Measurements from ENCODE around the gene PRPF6. TPM values are rescaled to one million over a fixed set of nuclear protein-coding genes. Genes with fewer than 3 reads are reported as not detected.

Gene PRPF6
- total RNA-seq, 4 donors from 2014 or later = 70.7 to 93.0 (median 83.9) TPM

DNA sequence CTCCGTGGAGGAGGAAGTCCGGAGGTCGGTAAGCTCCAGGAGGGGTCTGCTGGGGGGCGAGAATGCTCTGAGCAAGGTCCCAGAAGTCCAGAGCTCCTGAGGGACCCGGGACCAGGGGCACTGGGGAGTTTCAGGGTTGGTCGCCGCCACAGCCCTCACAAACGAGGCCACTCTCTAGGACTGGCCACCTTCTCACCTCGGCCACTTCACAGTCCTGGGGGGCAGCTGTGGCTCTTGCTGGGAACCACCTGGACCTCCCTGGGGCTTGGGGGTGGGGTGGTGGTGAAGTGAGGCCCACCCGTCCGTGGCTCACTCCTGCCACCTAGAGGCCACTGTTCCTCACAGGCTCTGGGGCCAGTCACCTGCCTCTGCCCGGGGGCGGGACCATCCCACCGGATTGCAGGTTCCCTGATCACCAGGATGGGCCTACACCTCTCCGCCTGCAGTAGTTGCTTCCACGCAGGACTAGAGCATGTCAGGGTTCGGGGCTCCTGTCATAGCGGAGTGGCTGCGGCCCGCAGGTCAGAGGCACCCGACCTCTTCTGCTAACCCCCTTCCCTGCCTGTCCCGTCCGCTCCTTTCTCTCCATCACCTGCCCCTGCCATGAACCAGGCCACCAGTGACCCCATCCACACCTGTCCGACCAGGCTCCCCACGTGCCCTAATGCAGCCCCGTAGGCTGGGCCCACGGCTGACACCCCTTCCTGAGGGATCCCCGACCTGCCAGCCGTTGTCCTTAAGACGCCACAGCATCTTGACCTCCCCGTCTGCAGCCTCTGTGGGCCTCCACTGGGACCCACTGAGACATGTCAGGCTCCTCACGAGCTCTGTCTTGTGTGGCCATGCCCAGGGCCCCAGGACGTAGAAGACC is 76.9 kb downstream of the PRPF6 start:
- no peak for DNase-seq (ENCODE audit: low spot score in 2 of 2)
- peaks cover 11% of the 10 kb centered on the region for H3K27me3 ChIP-seq
- no peak overlapping the region for H3K4me3 ChIP-seq
- H3K4me1 ChIP-seq = peaks cover 48% of the 10 kb centered on the region
- H3K27ac ChIP-seq = no peak overlapping the region
- H3K9me3 ChIP-seq = no peaks in the 10 kb centered on the region
- no peaks in the 10 kb centered on the region for H3K36me3 ChIP-seq
- TF ChIP-seq CTCF (IDR thresholded peaks at IDR 0.05) (peak; percentile 46 to 86), EP300 (IDR thresholded peaks at IDR 0.05) (no peak)
- WGBS = 35% methylated on average over 24 of the region's 33 CpGs

DNA sequence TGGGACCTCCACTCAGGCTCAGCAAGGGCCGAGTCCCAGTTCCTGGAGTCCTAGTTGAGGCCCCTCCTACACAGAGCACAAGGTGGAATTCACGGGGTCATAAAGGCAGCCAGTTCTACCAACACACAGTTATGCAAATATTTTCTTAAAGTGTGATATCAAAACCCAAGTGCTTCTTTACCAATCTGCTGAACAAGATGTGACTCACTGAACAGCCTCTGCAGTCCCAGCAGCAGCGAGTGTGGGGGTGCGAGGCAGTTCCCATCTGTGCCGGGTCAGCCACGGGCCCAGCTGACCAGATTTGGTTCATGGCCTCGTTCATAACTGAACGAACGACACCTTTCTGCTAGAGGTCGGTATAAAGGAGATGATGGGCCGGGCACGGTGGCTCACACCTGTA is 77.6 kb downstream of the PRPF6 start:
- Histone ChIP-seq H3K27me3 (peaks cover 11% of the 10 kb centered on the region), H3K27ac (no peak overlapping the region), H3K4me3 (no peak overlapping the region), H3K36me3 (no peaks in the 10 kb centered on the region), H3K4me1 (peaks cover 45% of the 10 kb centered on the region), H3K9me3 (no peaks in the 10 kb centered on the region)
- no peak for DNase-seq (ENCODE audit: low spot score in 2 of 2)
- TF ChIP-seq POLR2AphosphoS5 (IDR thresholded peaks at IDR 0.05) (no peak), POLR2A (IDR thresholded peaks at IDR 0.05) (no peak), EP300 (IDR thresholded peaks at IDR 0.05) (no peak), CTCF (IDR thresholded peaks at IDR 0.05) (no peak)
- WGBS = 89% methylated on average over 11 of the region's 12 CpGs

GRCh38 chr20:64062276-64062595 is 81.3 kb downstream of the PRPF6 start:
- no peak for TF ChIP-seq POLR2AphosphoS5 (IDR thresholded peaks at IDR 0.05)
- Histone ChIP-seq H3K27ac (peak overlapping the region; percentile 76), H3K4me1 (peaks cover 48% of the 10 kb centered on the region), H3K36me3 (no peaks in the 10 kb centered on the region), H3K9me3 (no peaks in the 10 kb centered on the region), H3K27me3 (no peaks in the 10 kb centered on the region), H3K4me3 (peak overlapping the region; percentile 89)
- no peak for DNase-seq (ENCODE audit: low spot score in 2 of 2)
- WGBS = 53% methylated on average over 3 of the region's 5 CpGs

DNA sequence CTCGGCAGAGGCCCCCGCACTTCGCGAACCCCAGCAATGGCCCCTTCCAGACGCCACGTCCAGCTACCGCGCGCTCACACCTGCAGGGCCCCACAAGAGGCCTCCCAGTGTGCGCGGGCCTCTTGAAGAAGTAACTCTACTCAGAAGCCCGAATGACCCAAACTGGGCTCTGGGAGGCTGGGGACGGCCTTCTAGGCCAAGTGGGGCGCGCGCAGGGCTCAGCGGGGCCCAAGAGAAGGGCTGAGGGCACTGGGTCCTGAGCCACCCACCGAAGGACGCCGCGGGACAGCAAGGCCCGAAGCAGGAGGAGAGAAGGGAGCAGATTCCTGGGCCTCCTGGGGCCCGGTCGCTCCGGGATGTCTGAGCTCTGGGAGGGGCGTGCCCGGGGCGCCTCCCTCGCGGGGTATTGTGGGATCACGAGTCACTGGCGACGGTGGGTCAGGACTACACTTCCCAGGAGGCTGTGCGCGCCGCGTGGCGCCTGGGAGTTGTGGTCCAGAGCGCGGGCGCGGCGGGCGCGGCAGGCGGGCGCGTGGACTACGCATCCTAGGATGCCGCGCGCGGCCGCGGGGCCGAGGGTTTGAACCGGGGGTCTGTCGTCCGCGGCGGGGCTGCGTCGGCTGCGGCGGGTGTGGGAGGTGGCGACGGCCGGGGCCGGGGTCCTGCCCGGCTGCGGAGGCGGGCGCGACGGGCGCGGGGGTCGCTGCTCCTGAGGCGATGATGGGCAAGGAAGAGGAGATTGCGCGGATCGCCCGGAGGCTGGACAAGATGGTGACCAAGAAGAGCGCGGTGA is 81.9 kb downstream of the PRPF6 start, which contains the start of gene TCEA2:
TSS of gene TCEA2 (plus strand) at position 603 of the 793 bp plus-strand sequence. CDS start at position 718, 115 bp downstream.
- Histone ChIP-seq H3K36me3 (no peaks in the 10 kb centered on the region), H3K4me1 (peaks cover 42% of the 10 kb centered on the region), H3K27ac (peak within 1 kb of the TSS; percentile 76), H3K9me3 (no peaks in the 10 kb centered on the region), H3K4me3 (peak within 1 kb of the TSS; percentile 89), H3K27me3 (no peaks in the 10 kb centered on the region)
- DNase-seq (ENCODE audit: low spot score in 2 of 2) = peak; percentile 98
- peak in 2 of 3 donors; percentile 67 for TF ChIP-seq POLR2AphosphoS5 (IDR thresholded peaks at IDR 0.05)
- no peak for TF ChIP-seq EP300 (IDR thresholded peaks at IDR 0.05)
- TF ChIP-seq CTCF (IDR thresholded peaks at IDR 0.05) = no peak
- peak in 1 of 2 donors; percentile 43 for TF ChIP-seq POLR2A (IDR thresholded peaks at IDR 0.05)
- under 1% methylated on average over 53 of the region's 85 CpGs for WGBS

GRCh38 chr20:64063389-64064144 is 82.6 kb downstream of the PRPF6 start:
- Histone ChIP-seq H3K27ac (peak overlapping the region; percentile 76), H3K9me3 (no peaks in the 10 kb centered on the region), H3K27me3 (no peaks in the 10 kb centered on the region), H3K4me1 (peaks cover 40% of the 10 kb centered on the region), H3K36me3 (no peaks in the 10 kb centered on the region), H3K4me3 (peak overlapping the region; percentile 89)
- no peak for TF ChIP-seq POLR2AphosphoS5 (IDR thresholded peaks at IDR 0.05)
- no peak for TF ChIP-seq CTCF (IDR thresholded peaks at IDR 0.05)
- no peak for TF ChIP-seq POLR2A (IDR thresholded peaks at IDR 0.05)
- TF ChIP-seq EP300 (IDR thresholded peaks at IDR 0.05) = no peak
- WGBS = 7% methylated on average over 16 of the region's 51 CpGs
- DNase-seq (ENCODE audit: low spot score in 2 of 2) = no peak

All from suprapubic skin (tissue), 4 donors.